PFSK-1 (cell line): Measurements from ENCODE around the gene WDR37.

ENCODE experiments used
- POLR2AphosphoS5 ChIP-seq: IDR thresholded peaks from 2 replicates; pipeline ENCODE4 v1.6.1; 2012; ENCODE audit warnings: low read depth, mild to moderate bottlenecking, control low read depth, low read length, moderate library complexity
- REST ChIP-seq, 2 experiments: IDR thresholded peaks; 2 replicates each; pipeline versions ENCODE4 v1.6.1 to v1.8.0; 2011 to 2012; ENCODE audit warnings: low read depth in 2 of 2, low read length in 2 of 2, control low read depth in 1 of 2, inconsistent platforms in 1 of 2, mild to moderate bottlenecking in 1 of 2, moderate library complexity in 1 of 2; ENCODE audit not compliant: insufficient read depth in 1 of 2
- SIN3A ChIP-seq: IDR thresholded peaks from 2 replicates; pipeline ENCODE4 v1.6.1; 2012; ENCODE audit warnings: mild to moderate bottlenecking, low read length, moderate library complexity, borderline replicate concordance; ENCODE audit not compliant: insufficient read depth

DNA sequence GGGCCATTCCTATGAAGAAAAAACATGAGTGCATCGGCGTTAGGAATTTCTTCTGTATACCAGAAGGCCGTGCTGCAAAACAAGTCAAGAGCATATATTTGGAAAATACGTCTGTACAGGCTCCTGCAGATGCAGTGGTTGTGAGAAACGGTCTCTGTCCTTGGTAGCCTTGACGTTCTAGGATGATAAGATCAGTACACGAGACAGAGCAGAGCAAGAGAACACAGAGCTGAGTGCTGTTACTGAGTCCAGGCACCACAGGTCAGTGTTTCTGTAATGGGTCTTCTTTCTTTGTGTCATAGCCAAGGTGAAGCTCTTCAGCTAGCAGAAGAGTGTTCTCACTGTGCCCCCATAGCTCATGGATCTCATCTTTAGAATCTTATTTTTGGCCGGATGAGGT, 62.8 kb downstream of the WDR37 start:
- TF ChIP-seq POLR2AphosphoS5 (no peak), SIN3A (no peak), REST (IDR thresholded peaks at IDR 0.05; ENCODE audit: insufficient read depth in 1 of 2, low read depth in 2 of 2, low read length in 2 of 2) (no peak)
